Type B pancreatic cell (in vitro differentiated cells): ENCODE data around the gene OSBPL2. TPM values are rescaled to one million over a fixed set of nuclear protein-coding genes. Genes with fewer than 3 reads are reported as not detected.

Experiments used
- DNase-seq: peaks from one replicate; pipeline ENCODE4 v3.0.0; 2021; ENCODE audit warnings: mixed read lengths; ENCODE audit not compliant: unreplicated experiment; ENCODE audit errors: extremely low spot score
- H3K27ac Mint-ChIP-seq: 2 replicates; pipeline ENCODE4 v1.8.0; 2021; ENCODE audit warnings: mild to moderate bottlenecking, mixed read lengths
- H3K27me3 Mint-ChIP-seq: 2 replicates; pipeline ENCODE4 v1.8.0; 2021; ENCODE audit warnings: mixed read lengths
- H3K36me3 Mint-ChIP-seq: 2 replicates; pipeline ENCODE4 v1.8.0; 2021; ENCODE audit warnings: mixed read lengths
- H3K4me1 Mint-ChIP-seq: one replicate; pipeline ENCODE4 v1.8.0; 2021; ENCODE audit warnings: mixed read lengths; ENCODE audit not compliant: unreplicated experiment
- H3K4me3 Mint-ChIP-seq: 2 replicates; pipeline ENCODE4 v1.8.0; 2021; ENCODE audit warnings: mild to moderate bottlenecking, mixed read lengths
- H3K9me3 Mint-ChIP-seq: 2 replicates; pipeline ENCODE4 v1.8.0; 2021; ENCODE audit warnings: mixed read lengths
- CTCF ChIP-seq: fragments of 200-600 bp; sonication (generic); conservative IDR thresholded peaks from 2 replicates; pipeline ENCODE4 v1.5.0; 2021; ENCODE audit warnings: antibody characterized with exemption, mild to moderate bottlenecking
- total RNA-seq: library from RNA; stranded (reverse); gene quantifications from 2 replicates; pipeline ENCODE4 v1.2.1, GENCODE V29; 2021; ENCODE audit warnings: low replicate concordance

Gene OSBPL2
- total RNA-seq, 1 donor from 2014 or later = 43.7 TPM

DNA sequence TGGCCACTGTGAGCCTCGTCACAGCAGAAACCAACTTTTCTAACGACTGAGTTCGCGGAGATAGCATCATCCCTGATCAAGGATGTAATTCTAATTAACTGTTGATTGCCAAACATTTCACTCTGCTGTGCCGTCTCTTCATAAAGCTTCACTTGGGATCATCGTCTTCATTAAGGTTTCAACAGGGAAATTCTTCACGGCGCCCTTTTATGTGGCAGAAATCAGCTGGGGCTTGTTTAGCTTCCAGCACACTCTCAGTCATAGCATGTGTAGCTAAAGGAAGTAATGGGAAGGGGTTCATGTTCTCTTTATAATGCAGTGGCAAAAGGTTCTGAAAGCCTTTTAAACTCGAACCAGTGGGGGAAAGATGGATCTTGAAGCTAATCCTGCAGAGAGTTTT is 55.6 kb downstream of the OSBPL2 start:
- Mint-ChIP-seq H3K27ac (no peak overlapping the region), H3K36me3 (peaks cover 3% of the 10 kb centered on the region), H3K4me3 (no peak overlapping the region), H3K27me3 (no peaks in the 10 kb centered on the region), H3K4me1 (no peaks in the 10 kb centered on the region), H3K9me3 (no peaks in the 10 kb centered on the region)
- no peak for DNase-seq
- no peak for TF ChIP-seq CTCF

GRCh38 chr20:62294516-62294915 is 56.2 kb downstream of the OSBPL2 start:
- no peak for TF ChIP-seq CTCF
- DNase-seq = no peak
- Mint-ChIP-seq H3K36me3 (peaks cover 3% of the 10 kb centered on the region), H3K4me1 (no peaks in the 10 kb centered on the region), H3K9me3 (no peaks in the 10 kb centered on the region), H3K4me3 (no peak overlapping the region), H3K27ac (no peak overlapping the region), H3K27me3 (no peaks in the 10 kb centered on the region)

DNA sequence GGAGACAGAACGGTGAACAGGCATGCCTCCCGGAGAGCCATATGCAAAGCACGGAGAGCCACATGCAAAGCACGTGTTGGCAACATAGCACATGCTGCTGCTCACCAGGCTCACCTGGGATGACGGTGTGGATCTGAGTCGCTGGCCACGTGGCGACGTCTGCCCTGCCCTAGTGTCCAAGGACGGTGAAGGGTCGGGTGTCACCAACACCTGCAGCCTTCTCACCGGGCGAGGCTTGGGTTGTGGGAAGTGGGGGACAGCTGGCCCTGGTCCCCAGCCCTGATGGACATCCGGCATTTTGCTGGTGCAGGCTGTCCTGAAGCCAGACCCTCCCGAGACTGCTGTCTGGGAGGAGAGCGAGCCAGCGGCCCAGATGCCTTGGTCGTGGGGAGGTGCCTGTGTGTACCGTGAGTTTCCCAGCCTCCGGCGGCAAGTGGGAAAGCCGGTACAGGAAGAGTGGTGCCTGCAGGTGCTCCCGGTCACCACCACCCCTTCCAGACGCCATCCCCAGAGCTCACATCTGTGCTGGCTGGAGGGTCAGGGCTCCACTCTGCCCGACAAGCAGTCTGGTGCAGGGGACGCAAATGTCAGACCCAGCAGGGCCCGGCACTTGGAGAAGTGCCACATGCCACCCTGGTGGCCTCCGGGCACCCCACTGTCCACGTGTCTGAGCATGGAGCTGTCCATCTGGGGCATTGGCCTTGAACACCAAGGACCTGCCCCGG is 58.6 kb downstream of the OSBPL2 start:
- TF ChIP-seq CTCF = no peak
- DNase-seq = no peak
- no peaks in the 10 kb centered on the region for H3K27me3 Mint-ChIP-seq
- H3K4me3 Mint-ChIP-seq = no peak overlapping the region
- no peaks in the 10 kb centered on the region for H3K9me3 Mint-ChIP-seq
- H3K4me1 Mint-ChIP-seq = no peaks in the 10 kb centered on the region
- H3K36me3 Mint-ChIP-seq = peaks cover 3% of the 10 kb centered on the region
- H3K27ac Mint-ChIP-seq = no peak overlapping the region

GRCh38 chr20:62297449-62298227 is 59.3 kb downstream of the OSBPL2 start:
- Mint-ChIP-seq H3K36me3 (no peaks in the 10 kb centered on the region), H3K4me3 (no peak overlapping the region), H3K27ac (no peak overlapping the region), H3K27me3 (no peaks in the 10 kb centered on the region), H3K9me3 (no peaks in the 10 kb centered on the region), H3K4me1 (no peaks in the 10 kb centered on the region)
- TF ChIP-seq CTCF = no peak
- no peak for DNase-seq

DNA sequence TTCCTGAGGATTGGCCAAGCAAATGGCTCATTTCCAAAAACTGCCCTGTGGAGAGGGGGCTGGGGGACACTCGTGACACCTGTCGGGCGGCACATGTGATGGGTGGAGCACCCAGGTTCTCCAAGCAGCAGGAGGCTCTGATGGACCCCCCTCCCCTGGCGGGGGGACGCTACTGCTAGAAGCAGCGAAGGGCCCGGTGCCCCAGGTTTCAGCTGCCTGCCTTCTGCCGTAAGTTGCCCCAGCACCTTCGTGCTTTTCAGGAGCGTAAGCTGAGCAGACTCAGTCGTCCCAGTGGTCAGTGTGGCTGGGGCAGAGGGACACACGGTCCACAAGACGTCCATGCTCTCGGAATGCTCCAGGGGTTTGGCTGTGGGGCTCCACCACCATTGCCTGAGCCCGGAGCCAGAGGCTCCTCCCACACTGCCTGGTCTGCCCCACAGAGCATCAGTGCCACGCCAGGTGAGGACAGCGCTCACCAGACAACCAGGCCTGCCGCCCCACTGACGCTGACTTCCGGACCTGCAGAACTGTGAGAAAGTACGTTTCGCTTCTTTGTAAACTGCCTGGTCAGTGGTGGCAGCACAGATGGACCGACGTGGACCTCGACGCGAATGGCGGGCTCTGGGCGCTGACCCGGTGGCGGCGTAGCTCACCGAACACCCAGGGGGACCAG is 60.4 kb downstream of the OSBPL2 start:
- Mint-ChIP-seq H3K36me3 (no peaks in the 10 kb centered on the region), H3K9me3 (no peaks in the 10 kb centered on the region), H3K27me3 (no peaks in the 10 kb centered on the region), H3K27ac (no peak overlapping the region), H3K4me3 (no peak overlapping the region), H3K4me1 (no peaks in the 10 kb centered on the region)
- DNase-seq = no peak
- TF ChIP-seq CTCF = no peak
